HL-60/S4 treated with retinoic acid at 250 ng/mL for 4 days and 3 days (cell line): ENCODE results near the gene MUC6.
"Not testable (repeated sequence)": the region's sequence is repeated elsewhere in the genome, so short reads cannot be mapped to it uniquely, and the experiment has no call there.

Experiments
- in situ Hi-C: fragments of 300-500 bp; cut with MboI; formaldehyde crosslinking; loops from 2 replicates; pipeline ENCODE4 v1.7.0; 2022; ENCODE audit warnings: low sequenced_read_pairs

The MUC6 gene

DNA sequence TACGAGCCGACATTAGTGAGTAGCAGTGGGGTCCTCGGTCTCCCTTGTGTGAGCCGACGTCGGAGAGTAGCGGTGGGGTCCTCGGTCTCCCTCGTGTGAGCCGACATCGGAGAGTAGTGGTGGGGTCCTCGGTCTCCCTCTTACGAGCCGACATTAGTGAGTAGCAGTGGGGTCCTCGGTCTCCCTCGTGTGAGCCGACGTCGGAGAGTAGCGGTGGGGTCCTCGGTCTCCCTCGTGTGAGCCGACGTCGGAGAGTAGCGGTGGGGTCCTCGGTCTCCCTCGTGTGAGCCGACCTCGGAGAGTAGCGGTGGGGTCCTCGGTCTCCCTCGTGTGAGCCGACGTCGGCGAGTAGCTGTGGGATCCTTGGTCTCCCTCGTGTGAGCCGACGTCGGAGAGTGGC lies 61.1 kb downstream of the MUC6 start:
- in situ Hi-C loops: not testable (repeated sequence)

DNA sequence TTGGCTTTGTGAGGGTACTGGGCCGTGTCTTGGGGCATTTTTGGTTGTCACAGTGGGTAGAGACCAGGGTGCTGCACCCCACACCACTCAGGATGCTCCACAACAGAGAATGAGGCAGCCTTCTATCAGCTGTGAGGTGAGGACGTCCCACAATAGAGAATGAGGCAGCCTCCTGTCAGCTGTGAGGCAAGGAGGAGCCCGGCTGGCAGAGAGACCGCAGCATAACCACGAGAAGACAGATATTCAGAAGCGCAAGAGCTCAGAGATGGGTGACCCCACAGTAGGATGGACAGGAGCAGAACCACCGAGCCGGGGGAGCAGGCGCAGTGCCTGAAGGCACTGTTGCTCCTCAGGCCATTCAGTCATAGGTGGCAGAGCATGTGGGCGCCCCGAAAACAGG lies 63.3 kb downstream of the MUC6 start:
- in situ Hi-C loops: no loop called here

DNA sequence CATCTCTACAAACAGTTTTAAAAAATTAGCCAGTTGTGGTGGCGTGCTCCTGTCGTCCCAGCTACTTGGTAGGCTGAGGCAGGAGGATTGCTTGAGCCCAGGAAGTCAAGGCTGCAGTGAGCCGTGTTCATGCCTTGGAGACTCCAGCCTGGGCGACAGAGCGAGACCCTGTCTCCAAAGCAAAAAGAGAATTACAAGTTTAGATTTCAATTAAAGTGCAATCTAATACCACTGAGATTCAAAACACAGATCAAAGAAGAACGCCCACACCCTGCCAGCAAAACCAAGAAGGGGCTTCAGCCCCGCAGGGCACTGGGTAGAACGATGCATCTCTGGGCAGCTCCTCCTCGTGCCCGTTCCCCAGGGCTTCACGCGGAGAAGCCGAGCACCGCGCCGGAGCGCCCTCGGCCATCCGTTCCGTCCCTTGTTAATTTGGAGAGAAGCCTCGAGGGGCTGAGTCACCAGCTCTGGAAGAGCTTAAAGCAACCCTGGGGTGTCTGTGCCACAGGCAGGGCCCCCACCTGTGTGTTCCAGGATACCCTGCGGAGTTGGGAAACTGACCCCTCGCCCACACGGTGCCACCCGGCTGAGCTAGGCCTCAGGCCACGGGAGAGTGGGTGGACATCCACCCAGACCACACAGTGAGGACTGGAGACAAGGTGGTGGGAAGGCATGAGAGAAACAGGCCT lies 63.9 kb downstream of the MUC6 start:
- in situ Hi-C loops: no loop called here

DNA sequence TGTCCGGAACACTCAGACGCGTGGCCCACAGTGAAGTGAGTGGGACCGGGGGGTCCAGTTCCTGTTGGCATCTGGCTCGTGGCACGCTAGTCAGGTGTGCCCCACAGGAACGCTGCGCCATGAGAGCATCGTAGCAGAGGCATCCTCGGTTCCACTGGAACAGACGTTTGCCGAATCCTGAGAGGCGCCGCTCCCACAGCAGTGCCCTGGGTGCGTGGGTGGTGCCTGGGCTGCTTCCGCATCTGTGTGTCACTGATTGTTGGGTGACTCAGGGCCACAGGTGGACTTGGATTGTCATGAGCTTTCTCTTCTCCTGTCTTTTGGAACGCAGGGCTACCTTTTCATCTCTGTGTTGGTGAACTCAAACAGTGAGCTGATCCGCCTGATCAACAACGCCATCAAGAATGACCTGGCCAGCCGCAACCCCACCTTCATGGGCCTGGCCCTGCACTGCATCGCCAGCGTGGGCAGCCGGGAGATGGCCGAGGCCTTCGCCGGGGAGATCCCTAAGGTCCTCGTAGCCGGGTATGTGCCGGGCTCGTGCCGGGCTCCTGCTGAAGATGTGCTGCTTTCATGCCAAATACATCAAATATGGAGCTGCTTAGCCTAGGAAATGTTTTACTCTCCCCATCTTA lies 64.7 kb downstream of the MUC6 start:
- in situ Hi-C loops: no loop called here

DNA sequence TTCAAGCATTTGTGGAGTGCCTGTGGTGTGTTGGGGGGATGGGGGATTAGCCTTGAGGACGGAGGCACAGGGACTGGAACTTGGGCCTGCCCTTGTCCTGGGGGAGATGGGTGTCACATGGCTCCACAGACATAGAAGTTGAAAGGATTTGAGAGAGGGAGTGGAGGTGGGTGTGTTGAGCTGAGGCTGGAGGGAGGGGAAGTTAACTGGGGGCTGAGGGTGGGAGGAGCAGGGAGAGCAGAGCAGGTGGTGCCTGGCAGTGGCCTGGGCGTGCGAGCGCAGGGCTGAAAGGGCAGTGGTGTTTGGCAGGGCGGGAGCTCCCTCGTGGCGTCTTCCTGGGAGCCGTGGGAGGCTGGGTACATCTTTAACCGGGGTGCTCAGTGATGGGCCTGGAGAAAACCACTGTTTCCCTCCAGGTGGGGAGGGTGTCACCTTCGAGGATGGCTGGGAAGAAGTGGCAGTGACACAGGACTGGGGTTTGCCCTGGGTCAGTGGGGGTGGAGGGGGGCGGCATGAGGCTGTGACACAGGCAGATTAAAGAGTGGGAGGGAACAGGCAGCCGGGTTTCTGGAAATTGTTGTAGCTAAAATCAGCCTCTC lies 65.3 kb downstream of the MUC6 start:
- in situ Hi-C loops: no loop called here

DNA sequence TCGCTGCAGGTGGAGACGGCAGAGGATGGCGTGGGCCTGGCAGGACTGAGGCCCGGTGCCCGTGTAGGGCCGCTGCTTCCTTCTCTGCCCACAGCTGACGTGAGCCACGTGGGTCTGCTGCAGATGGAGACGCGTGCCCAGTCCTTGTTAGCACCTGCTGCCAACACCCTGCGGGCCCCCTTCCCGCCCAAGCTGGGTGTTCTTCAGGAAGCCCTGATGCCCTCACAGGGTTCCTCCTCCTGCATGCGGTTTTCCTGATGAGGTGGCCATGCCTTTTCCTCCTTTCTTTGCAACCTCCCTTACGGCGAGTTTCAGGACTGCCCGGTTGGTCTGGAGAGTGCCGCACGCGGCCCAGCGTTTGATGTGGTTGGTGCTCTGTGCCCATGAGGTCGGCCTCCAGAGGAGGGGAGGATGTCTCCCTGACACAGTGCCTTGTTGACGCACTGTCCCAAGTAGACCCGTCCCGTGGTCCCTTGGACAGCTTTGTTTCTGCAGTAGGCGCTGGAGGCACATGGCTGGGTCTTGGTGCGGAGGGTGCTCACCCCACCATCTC lies 66.1 kb downstream of the MUC6 start:
- in situ Hi-C loops: no loop called here

DNA sequence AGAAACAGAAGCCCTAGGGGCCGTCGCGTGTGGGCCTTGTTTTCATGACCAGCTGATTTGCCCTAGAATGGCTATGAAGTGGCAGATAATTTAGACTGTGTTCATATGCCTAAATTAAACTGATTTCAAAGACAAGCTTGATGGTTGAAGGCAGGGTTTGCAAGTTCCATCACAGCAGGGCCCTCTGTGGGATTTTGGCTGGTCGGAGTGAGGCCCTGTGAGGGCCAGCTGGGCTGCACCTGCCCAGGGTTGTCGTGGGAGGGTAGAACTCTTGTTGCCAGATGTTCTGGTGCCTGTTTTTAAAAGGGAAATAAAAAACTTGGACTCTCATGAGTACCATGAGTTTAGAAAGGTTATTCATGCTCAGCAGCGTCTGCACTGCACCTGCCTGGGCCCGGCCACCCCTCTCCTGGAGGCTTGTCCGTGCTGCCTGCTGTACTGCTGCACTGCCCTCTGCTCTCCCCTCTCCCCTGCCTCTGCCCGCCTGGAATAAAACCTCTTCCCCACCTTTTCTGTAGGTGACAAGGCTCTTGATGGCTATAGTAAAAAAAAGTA lies 66.8 kb downstream of the MUC6 start:
- in situ Hi-C loops: no loop called here

DNA sequence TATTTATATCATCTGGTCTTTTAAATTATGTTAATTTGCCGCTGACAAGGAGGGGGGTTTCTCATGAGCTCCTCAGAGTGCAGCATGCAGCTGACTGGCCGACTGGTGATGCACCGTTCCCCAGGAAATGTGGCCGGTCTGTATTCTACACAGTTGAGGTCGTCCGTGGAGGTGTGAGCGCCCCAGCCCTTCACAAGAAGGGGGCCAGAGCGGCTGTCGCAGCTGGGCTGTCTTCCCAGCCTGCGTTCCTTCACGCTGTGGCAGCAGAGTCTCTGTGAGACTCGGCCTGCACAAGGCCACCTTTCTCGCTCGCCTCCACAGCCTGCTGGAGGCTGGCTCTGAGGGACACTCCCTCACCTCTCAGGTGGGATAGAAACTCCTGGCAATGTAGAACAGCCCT lies 67.7 kb downstream of the MUC6 start:
- in situ Hi-C loops: no loop called here

DNA sequence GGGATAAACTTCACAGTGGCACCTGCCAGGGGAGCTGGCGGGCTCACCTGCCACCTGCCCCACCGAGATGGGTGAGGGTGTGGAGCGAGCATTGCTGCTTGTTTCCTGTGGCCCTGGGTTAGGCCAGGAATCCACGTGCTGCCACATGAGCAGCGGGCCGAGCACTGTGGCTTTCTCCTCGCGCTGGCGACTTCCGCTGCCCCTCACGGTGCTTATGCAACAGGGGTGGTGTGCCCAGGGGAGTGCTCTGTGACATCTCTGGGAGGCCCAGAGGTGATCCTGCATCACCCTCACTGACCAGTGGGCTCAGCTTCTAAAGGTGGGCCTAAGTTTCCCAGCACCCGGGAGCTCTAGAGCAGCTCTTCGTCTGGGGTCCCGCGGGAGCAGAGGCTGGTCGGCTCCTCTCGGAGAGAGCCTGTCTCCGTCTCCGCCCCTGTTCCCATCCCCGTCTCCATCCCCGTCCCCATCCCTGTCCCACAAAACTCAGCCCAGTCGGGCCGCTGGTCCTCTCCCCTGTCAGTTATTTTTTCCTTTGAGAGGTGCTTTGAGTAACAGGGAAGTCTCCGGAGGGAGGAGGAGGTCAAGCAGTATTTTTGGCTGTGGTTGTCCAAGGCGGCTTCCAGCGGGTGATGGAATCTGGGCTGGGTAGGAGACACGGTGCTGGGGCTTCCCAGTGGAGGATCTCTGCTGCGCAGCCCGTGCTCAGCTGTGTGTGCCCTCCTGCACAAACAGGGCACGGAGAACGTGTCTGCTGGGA lies 68.3 kb downstream of the MUC6 start:
- in situ Hi-C loops: no loop called here

DNA sequence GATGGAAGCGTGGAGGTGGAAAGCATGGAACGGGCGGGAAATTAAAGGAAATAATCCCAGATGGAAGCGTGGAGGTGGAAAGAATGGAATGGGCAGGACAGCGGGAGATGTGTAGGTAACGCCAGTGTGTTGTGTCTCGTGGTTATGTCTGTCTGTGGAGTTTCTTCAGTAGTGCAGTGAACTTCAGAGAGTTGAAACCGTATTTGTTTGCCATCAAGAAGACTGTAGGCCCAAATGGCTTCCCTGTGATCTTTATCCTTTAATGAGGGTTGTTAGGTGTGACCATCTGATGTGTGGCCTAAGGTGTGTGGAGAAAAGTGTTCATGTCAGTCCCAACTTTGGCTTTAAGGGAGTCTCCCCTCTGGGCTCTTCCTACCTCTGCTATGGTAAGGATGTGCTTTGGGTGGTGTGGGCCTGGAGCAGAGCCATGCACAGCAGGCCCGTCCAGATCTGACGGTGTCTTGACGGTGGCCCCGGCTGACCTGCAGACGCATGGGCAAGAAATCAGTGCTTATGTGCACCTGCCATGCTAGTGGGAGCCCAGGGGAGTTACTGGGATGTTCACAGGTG lies 71.2 kb downstream of the MUC6 start:
- in situ Hi-C loops: no loop called here

DNA sequence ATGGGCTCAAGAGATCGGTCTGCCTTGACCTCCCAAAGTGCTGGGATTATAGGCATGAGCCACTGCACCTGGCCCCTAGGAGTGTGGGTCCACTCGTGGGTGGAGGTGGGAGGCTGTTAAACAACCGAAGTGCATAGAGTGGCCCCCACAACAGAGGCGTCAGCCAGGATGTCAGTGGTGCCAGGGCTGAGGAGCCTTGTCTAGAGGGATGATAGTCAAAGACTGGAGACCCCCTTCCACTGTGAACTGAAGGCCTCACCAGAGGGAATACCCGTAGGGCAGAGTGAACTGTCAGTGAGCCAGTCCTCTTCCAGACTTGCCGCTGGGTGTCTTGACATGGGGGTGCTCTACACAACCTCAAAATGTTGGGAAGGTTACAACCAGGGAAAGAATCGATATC lies 72.7 kb downstream of the MUC6 start:
- in situ Hi-C loops: no loop called here
